WI38 (cell line): ENCODE data around the gene ZNF438.

Source experiments
- H3K4me3 ChIP-seq: 2 replicates; pipeline ENCODE4 v1.5.1; 2011; ENCODE audit warnings: low read depth, mild to moderate bottlenecking, control low read depth, low read length
- CTCF ChIP-seq: IDR thresholded peaks from 2 replicates; pipeline ENCODE4 v1.5.1; 2012; ENCODE audit warnings: low read depth, mild to moderate bottlenecking, control low read depth, low read length

ZNF438 gene

GRCh38 chr10:30848396-30849032 is 183.2 kb downstream of the ZNF438 start:
- no peak for TF ChIP-seq CTCF
- H3K4me3 ChIP-seq: no peak overlapping the region

GRCh38 chr10:30847642-30848041 is 184.0 kb downstream of the ZNF438 start:
- TF ChIP-seq CTCF: no peak
- no peak overlapping the region for H3K4me3 ChIP-seq

GRCh38 chr10:30847199-30847598 is 184.5 kb downstream of the ZNF438 start:
- no peak for TF ChIP-seq CTCF
- H3K4me3 ChIP-seq: no peak overlapping the region

- no peak for TF ChIP-seq CTCF
- H3K4me3 ChIP-seq: no peak overlapping the region
Measured at GRCh38 chr10:30846710-30847109, 185.0 kb downstream of the ZNF438 start.

- TF ChIP-seq CTCF: no peak
Measured at GRCh38 chr10:30842894-30843293, 188.8 kb downstream of the ZNF438 start.

GRCh38 chr10:30842185-30842584 is 189.5 kb downstream of the ZNF438 start:
- no peak for TF ChIP-seq CTCF
- H3K4me3 ChIP-seq: no peak overlapping the region

More at GRCh38 chr10:30842894-30843293, 188.8 kb downstream of the ZNF438 start:
- no peak overlapping the region for H3K4me3 ChIP-seq

- no peak overlapping the region for H3K4me3 ChIP-seq
- TF ChIP-seq CTCF: no peak
Measured at GRCh38 chr10:30840395-30841050, 191.1 kb downstream of the ZNF438 start.
